Small intestine (tissue), 7 donors: ENCODE results near the gene CD300C. TPM values are rescaled to one million over a fixed set of nuclear protein-coding genes. Genes with fewer than 3 reads are reported as not detected.
A peak's percentile ranks its signal among the peaks of the same experiment; 100 is the strongest.
"Not testable (repeated sequence)": the region's sequence is repeated elsewhere in the genome, so short reads cannot be mapped to it uniquely, and the experiment has no call there.

Experiments used
- DNase-seq, 2 donors: peaks; one replicate each; pipeline versions ENCODE4 v3.0.0 to v3.0.0-alpha.2; 2013
- FAIRE-seq: peaks from 2 replicates; lab custom pipeline; 2012; peaks lifted over from hg19 to GRCh38; lab: Jason Lieb, UNC
- H3K27ac ChIP-seq, 3 donors: one replicate each; pipeline ENCODE4 v1.5.1; 2013; ENCODE audit warnings: low read length in 2 of 3, mild to moderate bottlenecking in 2 of 3, control low read depth in 1 of 3, inconsistent platforms in 1 of 3, low read depth in 1 of 3, moderate library complexity in 1 of 3
- H3K27me3 ChIP-seq, 3 donors: one replicate each; pipeline ENCODE4 v1.6.1; 2013; ENCODE audit warnings: low read length in 3 of 3, inconsistent platforms in 1 of 3; ENCODE audit not compliant: control insufficient read depth in 3 of 3, insufficient read depth in 3 of 3
- H3K36me3 ChIP-seq, 3 donors: one replicate each; pipeline ENCODE4 v1.6.1; 2013; ENCODE audit warnings: low read length in 3 of 3, inconsistent platforms in 1 of 3, low read depth in 1 of 3, mild to moderate bottlenecking in 1 of 3, moderate library complexity in 1 of 3; ENCODE audit not compliant: control insufficient read depth in 3 of 3, insufficient read depth in 2 of 3
- H3K4me1 ChIP-seq, 3 donors: one replicate each; pipeline ENCODE4 v1.6.1; 2013; ENCODE audit warnings: low read length in 2 of 3, inconsistent platforms in 1 of 3, low read depth in 1 of 3, mild to moderate bottlenecking in 1 of 3, moderate library complexity in 1 of 3; ENCODE audit not compliant: control insufficient read depth in 3 of 3, insufficient read depth in 2 of 3
- H3K4me3 ChIP-seq, 3 donors: one replicate each; pipeline ENCODE4 v1.5.1; 2013; ENCODE audit warnings: low read length in 3 of 3, control low read depth in 1 of 3, inconsistent platforms in 1 of 3, low read depth in 1 of 3, mild to moderate bottlenecking in 1 of 3, moderate library complexity in 1 of 3
- H3K9me3 ChIP-seq, 2 donors: one replicate each; pipeline ENCODE4 v1.6.1; 2013; ENCODE audit warnings: low read depth in 1 of 2, low read length in 1 of 2; ENCODE audit not compliant: control insufficient read depth in 2 of 2, insufficient read depth in 1 of 2
- WGBS, 3 donors: extraction: QIAGEN DNeasy Blood & Tissue Kit; methylation state at CpG; one replicate each; pipeline ENCODE4 v1.1.7; 2013; 5-methylcytosine and 5-hydroxymethylcytosine counted together
- polyA plus RNA-seq, 4 donors: library from polyadenylated mRNA; stranded (reverse) in 3 of 4; unstranded in 1 of 4; fragments of 200-250 nt in 3 of 4; fragments of 120-200 nt in 1 of 4; gene quantifications; one replicate each; pipeline versions ENCODE4 v1.2.1 to v1.2.3, GENCODE V29; 2013
- donor health status: healthy with polysubstance abuse.
- donor health status: control.
- donor health status: control.
- donor health status: Bipolar disorder and iron deficiency.
- donor health status: healthy.

CD300C gene
- polyA plus RNA-seq, 4 donors: 0.81 to 1.1 (median 1.1) TPM; not detected in 1

DNA sequence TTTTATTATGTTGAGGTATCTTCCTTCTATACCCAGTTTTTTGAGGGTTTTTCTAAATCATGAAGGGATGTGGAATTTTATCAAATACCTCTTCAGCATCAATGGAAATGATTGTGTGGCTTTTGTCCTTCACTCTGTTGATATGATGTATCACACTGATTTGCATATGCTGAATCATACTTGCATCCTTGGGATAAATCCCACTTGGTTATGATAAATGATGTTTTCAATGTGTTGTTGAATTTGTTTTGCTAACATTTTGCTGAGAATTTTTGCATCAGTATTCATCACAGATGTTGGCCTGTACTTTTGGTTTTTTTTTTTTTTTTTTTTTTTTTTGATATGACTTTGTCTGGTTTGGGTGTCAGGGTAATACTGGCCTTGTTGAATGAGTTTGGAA lies 37.8 kb downstream of the CD300C start:
- Histone ChIP-seq H3K9me3 (no peaks in the 10 kb centered on the region), H3K4me1 (no peaks in the 10 kb centered on the region), H3K27me3 (no peaks in the 10 kb centered on the region), H3K36me3 (no peaks in the 10 kb centered on the region), H3K27ac (no peak overlapping the region), H3K4me3 (no peak overlapping the region)
- DNase-seq: no peak
- FAIRE-seq: no peak

DNA sequence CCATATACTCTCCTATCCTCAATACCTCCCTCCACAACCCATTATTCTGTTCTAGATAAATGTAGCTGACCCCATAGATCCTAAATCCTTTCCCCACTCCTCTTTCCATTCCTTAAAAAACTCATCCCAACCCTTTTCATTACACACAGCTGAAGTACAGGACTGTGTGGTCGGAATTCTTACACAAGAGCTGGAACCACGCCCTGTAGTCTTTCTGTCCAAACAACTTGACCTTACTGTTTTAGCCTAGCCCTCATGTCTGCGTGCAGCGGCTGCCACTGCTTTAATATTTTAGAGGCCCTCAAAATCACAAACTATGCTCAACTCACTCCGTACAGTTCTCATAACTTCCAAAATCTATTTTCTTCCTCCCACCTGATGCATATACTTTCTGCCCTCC lies 42.0 kb downstream of the CD300C start:
- H3K4me1 ChIP-seq, FAIRE-seq, DNase-seq, H3K27me3 ChIP-seq, H3K36me3 ChIP-seq, H3K27ac ChIP-seq, H3K4me3 ChIP-seq, H3K9me3 ChIP-seq: not testable (repeated sequence)
- WGBS, 3 donors: 59 to 71% (median 69%) methylated on average over 5 of the region's 5 CpGs

DNA sequence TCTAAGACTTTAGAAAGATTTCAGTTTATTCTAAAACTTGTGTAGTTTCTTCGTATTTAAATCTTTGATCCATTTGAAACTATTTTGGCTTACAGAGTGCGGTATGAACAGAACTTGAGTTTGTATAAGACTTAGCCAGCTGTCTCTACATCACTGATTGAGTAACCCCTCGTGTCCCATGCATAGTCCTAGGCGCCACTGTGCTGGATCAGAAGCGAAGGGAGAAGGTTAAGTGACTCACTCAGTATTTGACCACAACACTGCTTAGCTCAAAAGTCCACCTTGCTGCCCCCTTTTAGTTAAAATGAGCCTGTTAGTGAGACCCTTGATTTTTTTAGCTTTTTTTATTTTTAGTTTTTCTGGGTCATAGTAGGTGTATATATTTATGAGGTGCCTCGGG lies 43.1 kb downstream of the CD300C start:
- Histone ChIP-seq H3K4me1 (no peaks in the 10 kb centered on the region), H3K9me3 (no peaks in the 10 kb centered on the region), H3K27me3 (no peaks in the 10 kb centered on the region), H3K27ac (no peak overlapping the region), H3K4me3 (no peak overlapping the region), H3K36me3 (no peaks in the 10 kb centered on the region)
- DNase-seq (no peak), FAIRE-seq (no peak)
- WGBS, 3 donors: 65 to 67% (median 66%) methylated on average over 6 of the region's 6 CpGs

DNA sequence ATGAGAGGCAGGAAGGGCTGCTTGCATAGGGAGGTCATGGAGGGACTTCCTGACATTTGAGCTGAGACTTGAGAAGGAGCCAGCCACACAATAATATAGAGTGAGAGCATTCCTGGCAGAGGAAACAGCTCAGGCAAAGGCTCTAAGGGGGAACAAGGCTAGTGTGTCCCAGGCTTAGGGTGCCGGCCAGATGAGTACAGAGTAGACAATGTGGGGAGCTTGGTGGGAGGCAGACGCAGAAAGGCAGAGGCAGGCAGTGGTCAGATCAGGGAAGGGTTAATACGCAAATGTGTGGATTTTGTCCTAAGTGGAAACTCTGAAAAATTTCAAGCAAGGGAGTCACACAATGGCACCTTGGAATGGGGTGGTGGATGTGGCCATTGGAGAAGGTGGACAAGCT lies 45.9 kb downstream of the CD300C start:
- Histone ChIP-seq H3K4me3 (no peak overlapping the region), H3K36me3 (no peaks in the 10 kb centered on the region), H3K27me3 (no peaks in the 10 kb centered on the region), H3K9me3 (no peaks in the 10 kb centered on the region), H3K27ac (no peak overlapping the region), H3K4me1 (no peaks in the 10 kb centered on the region)
- 83 to 86% (median 84%) methylated on average over 3 of the region's 3 CpGs for WGBS, 3 donors
- no peak for FAIRE-seq
- no peak for DNase-seq

DNA sequence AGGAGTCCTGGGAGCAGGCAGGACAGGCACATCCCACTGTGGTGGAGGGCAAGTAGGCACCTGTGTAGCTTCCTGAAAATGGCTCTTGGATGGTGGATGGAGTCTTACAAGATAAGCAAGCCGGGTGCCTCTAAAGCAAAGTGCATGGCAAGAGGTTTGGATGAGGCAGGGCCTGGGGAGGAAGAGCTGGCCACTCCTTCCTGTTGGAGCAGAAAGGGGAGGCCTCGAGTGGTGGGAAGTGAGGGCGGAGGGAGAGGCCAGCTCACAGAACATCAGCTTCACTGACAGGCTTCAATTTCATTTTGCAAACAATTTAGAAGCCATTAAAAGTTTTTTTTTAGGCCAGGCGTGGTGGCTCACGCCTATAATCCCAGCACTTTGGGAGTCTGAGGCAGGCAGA lies 48.4 kb downstream of the CD300C start:
- Histone ChIP-seq H3K27me3 (no peaks in the 10 kb centered on the region), H3K4me3 (no peak overlapping the region), H3K36me3 (no peaks in the 10 kb centered on the region), H3K9me3 (no peaks in the 10 kb centered on the region), H3K27ac (no peak overlapping the region), H3K4me1 (no peaks in the 10 kb centered on the region)
- DNase-seq (no peak), FAIRE-seq (no peak)
- 56 to 66% (median 61%) methylated on average over 5 of the region's 5 CpGs for WGBS, 3 donors

DNA sequence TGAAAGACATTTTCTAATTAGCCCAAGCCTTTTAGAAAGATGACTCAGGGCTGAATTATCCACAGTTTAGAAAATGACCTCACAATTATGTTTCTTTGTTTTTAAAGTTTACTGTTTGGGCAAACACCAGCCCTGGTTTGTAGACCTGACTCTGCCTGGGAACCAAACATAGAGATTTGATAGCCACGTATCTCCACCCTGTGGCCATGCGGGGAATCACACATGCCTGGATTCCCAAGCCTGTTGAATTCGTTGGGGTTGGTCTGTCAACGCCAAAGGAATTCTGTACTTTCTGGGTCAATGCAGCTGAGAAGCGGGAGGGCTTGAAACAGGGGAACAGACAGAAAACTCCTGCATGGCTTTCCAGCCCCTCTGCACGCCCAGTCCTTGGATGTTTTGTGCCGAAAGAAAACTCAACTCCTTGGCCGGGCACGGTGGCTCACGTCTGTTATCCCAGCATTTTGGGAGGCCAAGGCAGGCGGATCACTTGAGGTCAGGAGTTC lies 52.5 kb downstream of the CD300C start:
- DNase-seq: peak; percentile 65 to 67
- 34 to 39% (median 34%) methylated on average over 11 of the region's 11 CpGs for WGBS, 3 donors

DNA sequence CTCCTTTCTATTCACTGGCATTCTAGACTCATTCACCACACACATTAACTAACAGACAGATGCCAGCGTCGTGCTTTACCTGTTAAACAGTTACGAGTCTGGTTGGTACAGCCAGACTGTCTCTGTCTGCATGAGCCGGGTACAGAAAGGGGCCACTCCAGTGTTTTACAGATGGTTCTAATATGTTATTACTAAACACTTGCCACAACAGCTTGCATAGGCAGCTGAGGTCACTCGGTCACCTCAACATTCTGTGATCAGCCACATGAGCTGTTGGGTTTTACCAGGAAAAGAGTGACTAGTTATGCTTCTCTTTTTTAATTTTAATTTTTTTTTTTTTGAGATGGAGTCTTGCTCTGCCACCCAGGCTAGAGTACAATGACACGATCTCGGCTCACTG lies 54.3 kb downstream of the CD300C start:
- no peak overlapping the region for H3K4me3 ChIP-seq
- peaks cover 0 to 2% of the 10 kb centered on the region in 2 donors for H3K9me3 ChIP-seq
- H3K36me3 ChIP-seq: no peaks in the 10 kb centered on the region
- no peak for FAIRE-seq
- no peak for DNase-seq
- WGBS, 3 donors: 78 to 88% (median 86%) methylated on average over 7 of the region's 7 CpGs
- H3K4me1 ChIP-seq: no peaks in the 10 kb centered on the region
- no peak overlapping the region for H3K27ac ChIP-seq
- no peaks in the 10 kb centered on the region for H3K27me3 ChIP-seq

More for the DNA sequence above, 52.5 kb downstream of the CD300C start:
- Histone ChIP-seq H3K4me1 (no peaks in the 10 kb centered on the region), H3K9me3 (no peaks in the 10 kb centered on the region), H3K36me3 (no peaks in the 10 kb centered on the region), H3K27me3 (no peaks in the 10 kb centered on the region), H3K27ac (no peak overlapping the region), H3K4me3 (no peak overlapping the region)
- no peak for FAIRE-seq

Other genes starting within 250 kb of the CD300C start
- 1 to 10 TPM in 3 of 4 donors, under 1 TPM in 1; 0.45 to 4.5 (median 2.4) TPM for gene KIF19, start 219.9 kb downstream of the CD300C start, polyA plus RNA-seq
- under 1 TPM in 2 of 4 donors, not detected in 2; 0.15 to 0.21 TPM for gene BTBD17, start 184.2 kb downstream of the CD300C start, polyA plus RNA-seq
- under 1 TPM in 2 of 4 donors, not detected in 2; 0.19 to 0.93 TPM for gene GPR142, start 178.6 kb downstream of the CD300C start, polyA plus RNA-seq
- 10 to 100 TPM; 41.3 to 72.8 (median 48.1) TPM for gene GPRC5C, start 114.0 kb downstream of the CD300C start, polyA plus RNA-seq
- 1 to 10 TPM; 1.1 to 5.9 (median 5.4) TPM for gene CD300A, start 79.5 kb downstream of the CD300C start, polyA plus RNA-seq
- under 1 TPM in 3 of 4 donors, not detected in 1; 0.13 to 0.27 (median 0.25) TPM for gene CD300LB, start 14.6 kb downstream of the CD300C start, polyA plus RNA-seq
- gene CD300H, start 21.4 kb upstream of the CD300C start, polyA plus RNA-seq: under 1 TPM in 1 of 4 donors, not detected in 3; 0.13 TPM
- not detected for gene CD300LD, start 46.2 kb upstream of the CD300C start, polyA plus RNA-seq
- gene CD300E, start 77.6 kb upstream of the CD300C start, polyA plus RNA-seq: under 1 TPM in 3 of 4 donors, not detected in 1; 0.04 to 0.33 (median 0.22) TPM
- 1 to 10 TPM; 1.6 to 5.7 (median 2.4) TPM for gene CD300LF, start 166.8 kb upstream of the CD300C start, polyA plus RNA-seq
- gene RAB37, start 191.1 kb upstream of the CD300C start, polyA plus RNA-seq: 10 to 100 TPM in 1 of 4 donors, 1 to 10 TPM in 3; 1.8 to 18.7 (median 4.1) TPM
- gene NHERF1, start 202.5 kb upstream of the CD300C start, polyA plus RNA-seq: 100 to 1,000 TPM; 231 to 592 (median 518) TPM
- 10 to 100 TPM; 12.4 to 28.3 (median 22.2) TPM for gene NAT9, start 230.2 kb upstream of the CD300C start, polyA plus RNA-seq